Bronchial epithelial cell (primary cell): ENCODE measurements around the gene SLC6A3. TPM values are rescaled to one million over a fixed set of nuclear protein-coding genes. Genes with fewer than 3 reads are reported as not detected.

Experiments
- DNase-seq: peaks from one replicate; pipeline ENCODE4 v3.0.0-alpha.2; 2010; ENCODE audit warnings: low read depth
- FAIRE-seq: peaks from 2 replicates; lab custom pipeline; 2011; peaks lifted over from hg19 to GRCh38; lab: Jason Lieb, UNC
- H3K27me3 ChIP-seq: 2 replicates; pipeline ENCODE4 v1.5.1; 2011; ENCODE audit warnings: low read length; ENCODE audit not compliant: control insufficient read depth, insufficient read depth
- H3K36me3 ChIP-seq: 2 replicates; pipeline ENCODE4 v1.5.1; 2011; ENCODE audit warnings: low read length; ENCODE audit not compliant: control insufficient read depth, insufficient read depth
- H3K4me3 ChIP-seq: 2 replicates; pipeline ENCODE4 v1.5.1; 2011; ENCODE audit warnings: mild to moderate bottlenecking, low read depth, low read length, control low read depth
- total RNA-seq: library from RNA; depleted of rRNA; stranded (reverse); fragments of >200 nt; gene quantifications from 2 replicates; pipeline ENCODE4 v1.2.1, GENCODE V29; 2014
- TF ChIP-seq, protein P1 (sequence below): IDR thresholded peaks from 2 replicates; pipeline ENCODE4 v1.5.1; 2011; ENCODE audit warnings: mild to moderate bottlenecking, moderate library complexity, low read length, control low read depth, inconsistent platforms; ENCODE audit not compliant: insufficient read depth, severe bottlenecking

The SLC6A3 gene
- total RNA-seq, 1 donor from 2014 or later, result not detected

DNA sequence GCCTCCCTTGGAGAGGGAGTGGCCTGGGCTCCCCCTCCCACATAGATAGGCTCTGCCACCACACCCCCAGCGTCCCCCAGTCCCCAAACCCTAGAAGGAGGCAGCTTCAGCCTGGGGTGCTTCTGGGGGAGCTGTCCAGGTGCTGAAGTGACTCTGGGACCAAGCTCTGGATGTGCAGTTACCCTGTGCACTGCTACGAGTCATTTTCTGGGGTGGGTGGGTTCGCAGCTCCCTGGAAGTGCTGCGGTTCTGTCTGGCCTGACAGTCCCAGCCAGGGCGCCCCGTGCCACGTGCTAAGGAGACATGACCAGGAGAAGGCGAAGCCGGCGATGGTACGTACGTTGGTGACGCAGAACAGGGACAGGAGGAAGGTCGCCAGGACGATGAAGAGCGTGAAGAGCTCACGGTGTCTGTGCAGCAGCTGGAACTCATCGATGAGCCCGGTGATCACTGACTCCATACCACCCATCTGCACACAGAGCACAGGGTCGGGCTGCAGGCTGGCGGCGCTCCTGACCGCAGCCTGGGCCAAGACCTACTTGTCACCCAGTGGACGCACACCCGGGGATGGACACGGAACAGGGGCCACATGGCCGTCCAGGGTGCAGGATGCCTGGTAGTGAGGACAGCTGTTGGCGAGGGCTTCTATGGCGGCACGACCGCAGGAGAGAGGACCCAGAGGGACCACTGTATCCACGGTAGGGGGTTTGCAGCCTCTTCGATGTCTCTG lies 35.7 kb downstream of the SLC6A3 start:
- no peak for DNase-seq
- Histone ChIP-seq H3K36me3 (no peaks in the 10 kb centered on the region), H3K27me3 (no peaks in the 10 kb centered on the region), H3K4me3 (no peak overlapping the region)
- TF ChIP-seq, protein P1, sequence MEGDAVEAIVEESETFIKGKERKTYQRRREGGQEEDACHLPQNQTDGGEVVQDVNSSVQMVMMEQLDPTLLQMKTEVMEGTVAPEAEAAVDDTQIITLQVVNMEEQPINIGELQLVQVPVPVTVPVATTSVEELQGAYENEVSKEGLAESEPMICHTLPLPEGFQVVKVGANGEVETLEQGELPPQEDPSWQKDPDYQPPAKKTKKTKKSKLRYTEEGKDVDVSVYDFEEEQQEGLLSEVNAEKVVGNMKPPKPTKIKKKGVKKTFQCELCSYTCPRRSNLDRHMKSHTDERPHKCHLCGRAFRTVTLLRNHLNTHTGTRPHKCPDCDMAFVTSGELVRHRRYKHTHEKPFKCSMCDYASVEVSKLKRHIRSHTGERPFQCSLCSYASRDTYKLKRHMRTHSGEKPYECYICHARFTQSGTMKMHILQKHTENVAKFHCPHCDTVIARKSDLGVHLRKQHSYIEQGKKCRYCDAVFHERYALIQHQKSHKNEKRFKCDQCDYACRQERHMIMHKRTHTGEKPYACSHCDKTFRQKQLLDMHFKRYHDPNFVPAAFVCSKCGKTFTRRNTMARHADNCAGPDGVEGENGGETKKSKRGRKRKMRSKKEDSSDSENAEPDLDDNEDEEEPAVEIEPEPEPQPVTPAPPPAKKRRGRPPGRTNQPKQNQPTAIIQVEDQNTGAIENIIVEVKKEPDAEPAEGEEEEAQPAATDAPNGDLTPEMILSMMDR, result no peak
- FAIRE-seq, result no peak

DNA sequence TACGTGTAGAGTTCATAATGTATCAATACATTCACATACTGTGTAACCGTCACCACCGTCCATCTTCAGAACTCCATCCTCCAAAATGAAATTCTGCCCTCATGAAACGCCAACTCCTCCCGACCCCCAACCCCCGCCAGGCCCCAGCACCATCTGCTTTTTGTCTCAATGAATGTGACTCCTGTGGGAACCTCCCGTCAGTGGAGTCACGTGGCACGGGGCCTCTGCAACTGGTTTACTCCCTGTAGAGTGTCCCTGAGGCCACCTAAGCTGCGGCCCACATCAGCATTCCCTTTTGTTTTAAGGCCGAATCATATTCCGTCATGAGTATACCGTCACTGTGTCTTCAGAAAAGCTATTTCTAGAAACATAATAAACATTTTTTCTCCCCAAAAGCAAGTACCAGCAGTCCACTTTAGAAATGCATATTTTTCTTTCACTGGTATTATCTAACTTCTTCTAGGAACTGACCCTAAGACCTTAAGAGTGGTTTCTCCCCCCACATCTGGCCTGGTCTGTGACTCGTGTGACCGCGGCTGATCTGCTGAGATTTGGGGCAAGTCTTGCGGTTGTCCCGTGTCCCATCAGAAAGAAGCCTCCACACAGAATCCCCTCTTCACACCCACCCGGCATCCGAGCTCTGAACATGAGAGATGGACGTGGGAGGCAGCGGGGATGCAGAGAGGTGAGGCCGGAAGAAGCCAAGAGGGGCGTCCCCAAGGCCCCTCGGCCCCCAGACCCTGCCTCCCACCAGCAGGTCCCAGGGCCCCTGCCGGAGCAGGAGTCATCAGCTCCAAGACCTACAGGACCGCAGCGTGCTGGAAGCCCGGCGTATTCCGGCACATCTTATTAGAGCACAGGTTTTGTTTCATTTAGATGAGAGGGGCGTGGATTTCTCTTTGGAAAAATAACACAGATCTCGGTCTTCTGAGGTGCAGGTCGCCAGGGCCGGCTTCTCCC lies 38.3 kb downstream of the SLC6A3 start:
- Histone ChIP-seq H3K36me3 (no peaks in the 10 kb centered on the region), H3K4me3 (no peak overlapping the region), H3K27me3 (no peaks in the 10 kb centered on the region)
- TF ChIP-seq, protein P1, result no peak
- no peak for DNase-seq
- no peak for FAIRE-seq

DNA sequence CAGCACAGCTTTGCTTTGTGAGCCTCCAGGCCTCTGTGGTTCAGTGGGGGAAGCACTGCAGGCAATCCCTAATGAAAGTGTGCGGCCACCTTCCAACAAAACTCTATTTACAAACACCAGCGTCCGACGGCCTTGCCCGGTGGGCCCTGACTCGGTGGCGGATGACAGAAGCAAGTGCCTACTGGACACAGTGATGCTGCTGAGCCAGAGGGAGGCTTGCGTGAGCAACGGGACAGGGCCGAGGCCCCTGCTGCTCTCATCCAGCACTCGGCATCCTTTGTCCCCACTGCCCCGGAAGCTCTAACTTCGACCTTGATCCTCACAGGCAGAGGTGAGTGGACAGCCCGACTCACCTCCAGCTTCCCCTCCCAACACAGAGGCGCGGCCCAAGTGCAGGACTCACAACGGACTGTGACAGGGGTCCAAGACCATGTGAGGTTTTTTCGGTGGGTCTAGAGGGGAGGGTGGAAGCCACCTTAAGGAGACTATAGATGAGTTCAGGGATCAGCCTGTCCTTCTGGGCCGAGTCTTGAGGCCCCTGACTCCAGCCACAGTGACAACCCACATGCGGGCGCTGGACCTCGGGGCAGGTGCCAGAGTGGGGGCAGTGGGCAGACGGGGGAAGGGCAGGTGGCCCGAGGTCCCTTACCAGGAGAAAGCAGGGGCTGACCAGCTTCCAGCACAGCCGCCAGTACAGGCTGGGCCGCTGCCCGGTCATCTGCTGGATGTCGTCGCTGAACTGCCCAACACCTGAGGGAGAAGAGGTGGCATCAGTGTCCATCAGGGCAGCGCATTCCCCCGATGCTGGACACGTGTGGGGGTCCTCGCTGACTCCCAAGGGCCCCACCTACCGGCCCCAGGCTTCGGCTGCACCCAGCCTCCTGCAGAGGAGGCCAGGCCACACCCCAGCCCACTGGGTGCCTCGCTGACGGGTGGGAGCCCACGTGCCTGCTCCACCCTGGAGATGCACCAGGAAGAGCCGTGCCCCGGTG lies 39.4 kb downstream of the SLC6A3 start:
- Histone ChIP-seq H3K4me3 (no peak overlapping the region), H3K36me3 (no peaks in the 10 kb centered on the region), H3K27me3 (no peaks in the 10 kb centered on the region)
- TF ChIP-seq, protein P1, result no peak
- no peak for FAIRE-seq
- DNase-seq, result no peak

DNA sequence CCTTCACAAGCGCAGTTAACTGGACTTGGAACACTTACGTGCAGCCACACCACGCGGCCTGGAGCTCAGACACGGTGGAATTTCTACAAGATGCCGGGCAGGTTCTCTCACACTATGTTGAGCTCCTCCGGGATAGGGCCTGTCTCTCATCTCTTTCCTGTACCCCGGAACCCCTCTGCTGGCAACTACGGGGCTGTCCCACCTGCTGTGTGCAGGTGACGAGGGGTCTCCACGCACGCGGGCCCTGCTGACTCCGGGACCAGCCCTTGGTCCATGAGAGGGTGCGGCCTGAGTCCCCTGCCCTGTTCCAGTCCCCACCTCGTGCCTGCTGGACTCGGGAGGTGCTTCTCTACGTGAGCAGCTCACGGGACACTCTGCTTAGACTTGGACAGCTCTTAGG lies 40.1 kb downstream of the SLC6A3 start:
- DNase-seq, result no peak
- H3K4me3 ChIP-seq, result no peak overlapping the region
- no peak for FAIRE-seq
- TF ChIP-seq, protein P1, result no peak
- H3K27me3 ChIP-seq, result no peaks in the 10 kb centered on the region
- no peaks in the 10 kb centered on the region for H3K36me3 ChIP-seq

DNA sequence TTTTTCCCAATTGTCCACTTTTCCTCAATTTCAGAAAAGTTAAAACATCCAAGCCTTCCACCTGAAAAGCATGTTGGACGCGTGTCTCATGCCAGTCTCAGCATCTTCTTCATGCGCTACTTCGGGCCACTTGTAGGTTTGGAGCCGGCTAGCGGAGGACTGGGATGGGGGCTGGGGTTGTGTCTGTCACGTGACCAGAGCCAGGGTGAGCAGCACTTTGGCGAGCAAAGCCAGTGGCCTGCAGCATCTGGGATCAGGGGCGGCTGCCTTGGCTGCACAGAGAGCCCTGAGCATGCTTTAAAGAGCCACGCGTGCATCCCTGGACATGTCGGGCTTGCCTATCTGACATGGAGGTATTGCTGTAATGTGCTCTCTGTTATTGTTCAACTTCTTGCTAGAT lies 41.2 kb downstream of the SLC6A3 start:
- TF ChIP-seq, protein P1, result no peak
- DNase-seq, result no peak

More for the DNA sequence above, 41.2 kb downstream of the SLC6A3 start:
- H3K27me3 ChIP-seq, result no peaks in the 10 kb centered on the region
- no peak for FAIRE-seq
- no peaks in the 10 kb centered on the region for H3K36me3 ChIP-seq
- no peak overlapping the region for H3K4me3 ChIP-seq
